Pulmonary artery endothelial cell (primary cell): ENCODE results near the gene IL3. TPM values are rescaled to one million over a fixed set of nuclear protein-coding genes. Genes with fewer than 3 reads are reported as not detected.

Experiments
- DNase-seq: peaks from one replicate; pipeline ENCODE4 v3.0.0-alpha.2; 2011; ENCODE audit warnings: low read depth, low spot score
- total RNA-seq: library from RNA; depleted of rRNA; stranded (reverse); fragments of >200 nt; gene quantifications from 2 replicates; pipeline ENCODE4 v1.2.3, GENCODE V29; 2014

The IL3 gene
- total RNA-seq, 1 donor from 2014 or later, result not detected

- no peak for DNase-seq
These were observed 50.5 kb downstream of the IL3 start for GRCh38 chr5:132110930-132111329.

GRCh38 chr5:132112111-132112510, 51.7 kb downstream of the IL3 start:
- no peak for DNase-seq

Other genes with a start within 250 kb of the IL3 start
- gene MEIKIN, start 115.0 kb upstream of the IL3 start, total RNA-seq, result 0.07 TPM in 1 of 2 replicates, not detected in the other
- not detected in 2 replicates for gene ACSL6, start 49.0 kb upstream of the IL3 start, total RNA-seq
- 0.11 TPM in 1 of 2 replicates, not detected in the other for gene CSF2, start 13.1 kb downstream of the IL3 start, total RNA-seq
- gene P4HA2, start 167.2 kb downstream of the IL3 start, total RNA-seq, result 68.0 and 88.6 TPM in 2 replicates
- 73.2 and 77.6 TPM in 2 replicates for gene PDLIM4, start 197.0 kb downstream of the IL3 start, total RNA-seq
- gene SLC22A4, start 233.7 kb downstream of the IL3 start, total RNA-seq, result 4.4 and 6.7 TPM in 2 replicates